ENCODE measurements around the gene NECAB2.

DNA sequence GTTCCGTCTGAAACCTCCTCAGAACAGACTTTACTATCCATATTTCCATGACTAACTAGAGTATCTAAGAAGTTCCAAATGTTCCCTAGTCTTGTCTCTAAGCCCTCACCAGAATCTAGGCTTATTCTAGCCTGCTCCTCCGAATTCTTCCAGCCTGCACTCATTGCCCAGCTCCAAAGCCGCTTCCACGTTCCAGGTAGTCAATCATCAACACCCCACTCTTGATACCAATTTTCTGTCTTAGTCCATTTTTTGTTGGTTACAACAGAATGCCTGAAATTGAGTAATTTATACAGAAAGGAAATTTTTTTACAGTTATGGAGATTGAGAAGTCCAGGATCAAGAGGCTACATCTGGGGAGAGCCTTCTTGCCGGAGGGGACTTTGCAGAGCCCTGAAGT, 53.4 kb downstream of the NECAB2 start:
- TF ChIP-seq, protein P1, sequence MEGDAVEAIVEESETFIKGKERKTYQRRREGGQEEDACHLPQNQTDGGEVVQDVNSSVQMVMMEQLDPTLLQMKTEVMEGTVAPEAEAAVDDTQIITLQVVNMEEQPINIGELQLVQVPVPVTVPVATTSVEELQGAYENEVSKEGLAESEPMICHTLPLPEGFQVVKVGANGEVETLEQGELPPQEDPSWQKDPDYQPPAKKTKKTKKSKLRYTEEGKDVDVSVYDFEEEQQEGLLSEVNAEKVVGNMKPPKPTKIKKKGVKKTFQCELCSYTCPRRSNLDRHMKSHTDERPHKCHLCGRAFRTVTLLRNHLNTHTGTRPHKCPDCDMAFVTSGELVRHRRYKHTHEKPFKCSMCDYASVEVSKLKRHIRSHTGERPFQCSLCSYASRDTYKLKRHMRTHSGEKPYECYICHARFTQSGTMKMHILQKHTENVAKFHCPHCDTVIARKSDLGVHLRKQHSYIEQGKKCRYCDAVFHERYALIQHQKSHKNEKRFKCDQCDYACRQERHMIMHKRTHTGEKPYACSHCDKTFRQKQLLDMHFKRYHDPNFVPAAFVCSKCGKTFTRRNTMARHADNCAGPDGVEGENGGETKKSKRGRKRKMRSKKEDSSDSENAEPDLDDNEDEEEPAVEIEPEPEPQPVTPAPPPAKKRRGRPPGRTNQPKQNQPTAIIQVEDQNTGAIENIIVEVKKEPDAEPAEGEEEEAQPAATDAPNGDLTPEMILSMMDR (IDR thresholded peaks at IDR 0.05), result no peak
- no peak for TF ChIP-seq POLR2AphosphoS5 (IDR thresholded peaks at IDR 0.05)
- TF ChIP-seq POLR2A (IDR thresholded peaks at IDR 0.05; ENCODE audit: low read depth), result no peak
